ENCODE measurements around the gene GNG13. TPM values are rescaled to one million over a fixed set of nuclear protein-coding genes. Genes with fewer than 3 reads are reported as not detected.
A peak's percentile ranks its signal among the peaks of the same experiment; 100 is the strongest.

GNG13 gene
- total RNA-seq, 1 donor, result not detected

GRCh38 chr16:818592-818991, 18.1 kb upstream of the GNG13 start:
- TF ChIP-seq CTCF (IDR thresholded peaks at IDR 0.05; ENCODE audit: insufficient read depth, low read depth, low read length), result no peak
- DNase-seq (ENCODE audit: low read depth), result no peak
- H3K4me3 ChIP-seq (ENCODE audit: low read depth, low read length), result no peak overlapping the region

GRCh38 chr16:818132-818531, 17.6 kb upstream of the GNG13 start:
- no peak for TF ChIP-seq CTCF (IDR thresholded peaks at IDR 0.05; ENCODE audit: insufficient read depth, low read depth, low read length)
- DNase-seq (ENCODE audit: low read depth), result no peak
- H3K4me3 ChIP-seq (ENCODE audit: low read depth, low read length), result no peak overlapping the region

GRCh38 chr16:817001-817906, 16.7 kb upstream of the GNG13 start:
- no peak for TF ChIP-seq CTCF (IDR thresholded peaks at IDR 0.05; ENCODE audit: insufficient read depth, low read depth, low read length)
- H3K4me3 ChIP-seq (ENCODE audit: low read depth, low read length), result no peak overlapping the region
- no peak for DNase-seq (ENCODE audit: low read depth)

- no peak for DNase-seq (ENCODE audit: low read depth)
Observed at GRCh38 chr16:815861-816260, 15.3 kb upstream of the GNG13 start.

GRCh38 chr16:814974-815373, 14.4 kb upstream of the GNG13 start:
- TF ChIP-seq CTCF (IDR thresholded peaks at IDR 0.05; ENCODE audit: insufficient read depth, low read depth, low read length), result no peak
- H3K4me3 ChIP-seq (ENCODE audit: low read depth, low read length), result no peak overlapping the region
- DNase-seq (ENCODE audit: low read depth), result peak; percentile 8

More at GRCh38 chr16:815861-816260, 15.3 kb upstream of the GNG13 start:
- H3K4me3 ChIP-seq (ENCODE audit: low read depth, low read length), result no peak overlapping the region
- no peak for TF ChIP-seq CTCF (IDR thresholded peaks at IDR 0.05; ENCODE audit: insufficient read depth, low read depth, low read length)

- H3K4me3 ChIP-seq (ENCODE audit: low read depth, low read length), result no peak overlapping the region
- TF ChIP-seq CTCF (IDR thresholded peaks at IDR 0.05; ENCODE audit: insufficient read depth, low read depth, low read length), result no peak
- no peak for DNase-seq (ENCODE audit: low read depth)
Observed at GRCh38 chr16:813916-814412, 13.4 kb upstream of the GNG13 start.

Data from fibroblast of villous mesenchyme (primary cell).